ENCODE data around the gene PCDHB4.

- no peak for TF ChIP-seq SIN3A (IDR thresholded peaks at IDR 0.05; ENCODE audit: borderline replicate concordance, insufficient read depth, low read depth, low read length)
- no peak for TF ChIP-seq CTCF (IDR thresholded peaks at IDR 0.05)
- no peak for TF ChIP-seq POLR2AphosphoS5 (IDR thresholded peaks at IDR 0.05; ENCODE audit: low read depth, low read length)
- TF ChIP-seq, protein P1, sequence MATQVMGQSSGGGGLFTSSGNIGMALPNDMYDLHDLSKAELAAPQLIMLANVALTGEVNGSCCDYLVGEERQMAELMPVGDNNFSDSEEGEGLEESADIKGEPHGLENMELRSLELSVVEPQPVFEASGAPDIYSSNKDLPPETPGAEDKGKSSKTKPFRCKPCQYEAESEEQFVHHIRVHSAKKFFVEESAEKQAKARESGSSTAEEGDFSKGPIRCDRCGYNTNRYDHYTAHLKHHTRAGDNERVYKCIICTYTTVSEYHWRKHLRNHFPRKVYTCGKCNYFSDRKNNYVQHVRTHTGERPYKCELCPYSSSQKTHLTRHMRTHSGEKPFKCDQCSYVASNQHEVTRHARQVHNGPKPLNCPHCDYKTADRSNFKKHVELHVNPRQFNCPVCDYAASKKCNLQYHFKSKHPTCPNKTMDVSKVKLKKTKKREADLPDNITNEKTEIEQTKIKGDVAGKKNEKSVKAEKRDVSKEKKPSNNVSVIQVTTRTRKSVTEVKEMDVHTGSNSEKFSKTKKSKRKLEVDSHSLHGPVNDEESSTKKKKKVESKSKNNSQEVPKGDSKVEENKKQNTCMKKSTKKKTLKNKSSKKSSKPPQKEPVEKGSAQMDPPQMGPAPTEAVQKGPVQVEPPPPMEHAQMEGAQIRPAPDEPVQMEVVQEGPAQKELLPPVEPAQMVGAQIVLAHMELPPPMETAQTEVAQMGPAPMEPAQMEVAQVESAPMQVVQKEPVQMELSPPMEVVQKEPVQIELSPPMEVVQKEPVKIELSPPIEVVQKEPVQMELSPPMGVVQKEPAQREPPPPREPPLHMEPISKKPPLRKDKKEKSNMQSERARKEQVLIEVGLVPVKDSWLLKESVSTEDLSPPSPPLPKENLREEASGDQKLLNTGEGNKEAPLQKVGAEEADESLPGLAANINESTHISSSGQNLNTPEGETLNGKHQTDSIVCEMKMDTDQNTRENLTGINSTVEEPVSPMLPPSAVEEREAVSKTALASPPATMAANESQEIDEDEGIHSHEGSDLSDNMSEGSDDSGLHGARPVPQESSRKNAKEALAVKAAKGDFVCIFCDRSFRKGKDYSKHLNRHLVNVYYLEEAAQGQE (IDR thresholded peaks at IDR 0.05; ENCODE audit: insufficient read depth in 1 of 2, low read depth in 2 of 2, low read length in 1 of 2) = no peak
- TF ChIP-seq TCF7L2 (IDR thresholded peaks at IDR 0.05; ENCODE audit: low read depth, low read length) = no peak
Observed at GRCh38 chr5:141077826-141078225, 43.8 kb upstream of the PCDHB4 start.

Measured in Panc1 (cell line).